GM12878 (cell line): ENCODE results near the gene METTL16. TPM values are rescaled to one million over a fixed set of nuclear protein-coding genes. Genes with fewer than 3 reads are reported as not detected.

Source experiments
- ATAC-seq: fragments of 200-7000 bp; cut with Tn5 transposase; 3 replicates; pipeline ENCODE4 v1.9.1; 2020; ENCODE audit warnings: mild to moderate bottlenecking, moderate library complexity
- BruUV-seq: library from RNA; stranded (reverse); fragments of 400-500 nt; replicated peaks from 2 replicates; lab custom pipeline; 2021; lab: Mats Ljungman, UMichigan
- CTCF ChIA-PET: fragments of 300-600 bp; sonication (Branson Sonifier 250); formaldehyde crosslinking; extraction: SDS; loops from one replicate; lab custom pipeline; 2021; ENCODE audit warnings: inconsistent platforms; lab: Yijun Ruan, JAX
- POLR2A ChIA-PET: fragments of 350-600 bp; formaldehyde crosslinking; extraction: SDS; loops from one replicate; lab custom pipeline; 2021; ENCODE audit warnings: inconsistent platforms; lab: Charles Lee
- RAD21 ChIA-PET: fragments of 300-600 bp; sonication (Branson Sonifier 250); formaldehyde crosslinking; loops from one replicate; lab custom pipeline; 2023; ENCODE audit warnings: antibody characterized with exemption; ENCODE audit not compliant: unreplicated experiment; lab: Charles Lee
- SMC1A ChIA-PET: fragments of 300-600 bp; sonication (Branson Sonifier 250); formaldehyde crosslinking; loops from one replicate; lab custom pipeline; 2023; ENCODE audit not compliant: unreplicated experiment, uncharacterized antibody; lab: Charles Lee
- DNase-seq: peaks from one replicate; pipeline ENCODE4 v3.0.0-alpha.2; 2011; ENCODE audit warnings: low read depth, low spot score
- FAIRE-seq: peaks from 3 replicates; lab custom pipeline; 2011; peaks lifted over from hg19 to GRCh38; lab: Jason Lieb, UNC
- H2AFZ ChIP-seq: 2 replicates; pipeline ENCODE4 v1.6.0; 2011; ENCODE audit warnings: low read depth, low read length, control low read depth; ENCODE audit not compliant: control insufficient read depth
- H3K27ac ChIP-seq: 2 replicates; pipeline ENCODE4 v1.5.1; 2011; ENCODE audit warnings: control low read depth; ENCODE audit not compliant: control insufficient read depth, insufficient read depth
- H3K27me3 ChIP-seq, 2 experiments: replicated peaks in 1 of 2; 2 replicates each; pipeline versions ENCODE4 v1.6.0 to v1.6.1; 2011; ENCODE audit warnings: low read length in 1 of 2; ENCODE audit not compliant: control insufficient read depth in 2 of 2, insufficient read depth in 2 of 2
- H3K36me3 ChIP-seq, 2 experiments: 2 replicates each; pipeline ENCODE4 v1.5.1; 2011; ENCODE audit warnings: low read length in 1 of 2; ENCODE audit not compliant: control insufficient read depth in 2 of 2, insufficient read depth in 2 of 2
- H3K4me1 ChIP-seq: 2 replicates; pipeline ENCODE4 v1.6.1; 2011; ENCODE audit warnings: mild to moderate bottlenecking, low read length, moderate library complexity, mixed read lengths; ENCODE audit not compliant: control insufficient read depth, insufficient read depth
- H3K4me2 ChIP-seq: 2 replicates; pipeline ENCODE4 v1.6.0; 2011; ENCODE audit warnings: control low read depth; ENCODE audit not compliant: control insufficient read depth, insufficient read depth
- H3K4me3 ChIP-seq: fragments of 200-600 bp; sonication (generic); 2 replicates; pipeline ENCODE4 v1.5.1; 2016
- H3K79me2 ChIP-seq: 2 replicates; pipeline ENCODE4 v1.6.0; 2011; ENCODE audit warnings: low read length; ENCODE audit not compliant: control insufficient read depth, insufficient read depth
- H3K9ac ChIP-seq: 2 replicates; pipeline ENCODE4 v1.8.0; 2011; ENCODE audit warnings: low read length, control low read depth, mixed read lengths; ENCODE audit not compliant: control insufficient read depth, insufficient read depth
- H3K9me3 ChIP-seq: replicated peaks from 3 replicates; pipeline ENCODE4 v1.5.1; 2011; ENCODE audit warnings: mild to moderate bottlenecking, low read length; ENCODE audit not compliant: control insufficient read depth, insufficient read depth
- H4K20me1 ChIP-seq: 2 replicates; pipeline ENCODE4 v1.6.0; 2011; ENCODE audit not compliant: control insufficient read depth, insufficient read depth
- CHD4 ChIP-seq: fragments of 200-600 bp; sonication (generic); IDR thresholded peaks from 2 replicates; pipeline ENCODE4 v1.6.1; 2016; ENCODE audit warnings: mild to moderate bottlenecking
- EZH2 ChIP-seq: IDR thresholded peaks from 2 replicates; pipeline ENCODE4 v1.6.1; 2012; ENCODE audit warnings: low read depth, mild to moderate bottlenecking, control low read depth, inconsistent platforms, low read length, borderline replicate concordance; ENCODE audit not compliant: control insufficient read depth
- GATAD2B ChIP-seq: fragments of 450-650 bp; conservative IDR thresholded peaks from 2 replicates; pipeline ENCODE4 v1.6.1; 2017; ENCODE audit warnings: low read depth, mild to moderate bottlenecking, moderate library complexity
- KDM1A ChIP-seq: fragments of 200-600 bp; sonication (generic); IDR thresholded peaks from 2 replicates; pipeline ENCODE4 v1.6.1; 2016; ENCODE audit warnings: borderline replicate concordance
- MEF2B ChIP-seq: fragments of 450-650 bp; IDR thresholded peaks from 2 replicates; pipeline ENCODE4 v1.6.1; 2018; ENCODE audit warnings: mild to moderate bottlenecking, moderate library complexity; ENCODE audit not compliant: partially characterized antibody, poor library complexity, severe bottlenecking
- NR2C1 ChIP-seq: fragments of 450-650 bp; IDR thresholded peaks from 2 replicates; pipeline ENCODE4 v1.6.1; 2017; ENCODE audit warnings: antibody characterized with exemption, mild to moderate bottlenecking, moderate library complexity
- SMAD5 ChIP-seq: IDR thresholded peaks from 2 replicates; pipeline ENCODE4 v1.6.1; 2016; ENCODE audit warnings: antibody characterized with exemption, low read depth
- TBL1XR1 ChIP-seq: IDR thresholded peaks from 2 replicates; pipeline ENCODE4 v1.6.1; 2012; ENCODE audit warnings: low read depth, low read length, improper control_type of control experiment
- ZNF217 ChIP-seq: fragments of 450-650 bp; IDR thresholded peaks from 2 replicates; pipeline ENCODE4 v1.6.1; 2017; ENCODE audit warnings: antibody characterized with exemption, mild to moderate bottlenecking
- ZNF24 ChIP-seq: fragments of 450-650 bp; IDR thresholded peaks from 2 replicates; pipeline ENCODE4 v1.6.1; 2017; ENCODE audit warnings: antibody characterized with exemption, mild to moderate bottlenecking
- ZNF687 ChIP-seq: fragments of 450-650 bp; IDR thresholded peaks from 2 replicates; pipeline ENCODE4 v1.6.1; 2017; ENCODE audit warnings: mild to moderate bottlenecking, moderate library complexity
- WGBS: methylation state at CpG from one replicate; pipeline ENCODE4 v1.1.6; 2016; ENCODE audit warnings: low lambda C conversion rate; ENCODE audit not compliant: insufficient replicate concordance, insufficient coverage; ENCODE audit errors: missing lambda C conversion rate; 5-methylcytosine and 5-hydroxymethylcytosine counted together
- in situ Hi-C: fragments of 300-500 bp; cut with MboI; formaldehyde crosslinking; loops from 9 replicates; pipeline ENCODE4 v1.14.3; 2018; ENCODE audit warnings: mixed read lengths
- intact Hi-C: fragments of 100-400 bp; cut with micrococcal nuclease; formaldehyde crosslinking; loops from one replicate; pipeline ENCODE4 v1.14.2; 2022; ENCODE audit not compliant: unreplicated experiment
- polyA plus RNA-seq, 11 experiments: library from polyadenylated mRNA; depleted of rRNA in 4 of 11; unstranded in 6 of 11; stranded (reverse) in 5 of 11; fragments of >200 nt; fragmentation: Nextera tagmentation in 4 of 11; fragmentation: Illumina TruSeq in 1 of 11; extraction: Ambion mirVana in 4 of 11; extraction: Trizol in 1 of 11; gene quantifications; 1 replicate in 1 of 11; 2 replicates in 10 of 11; pipeline versions ENCODE4 v1.2.1 to v1.2.3, GENCODE V29; 2011 to 2016; ENCODE audit warnings: inconsistent platforms in 2 of 11, missing spikeins in 2 of 11, low read depth in 1 of 11
- total RNA-seq, 4 experiments: library from RNA; depleted of rRNA in 3 of 4; stranded (reverse); fragments of >200 nt in 3 of 4; fragmentation: Illumina TruSeq in 1 of 4; extraction: Trizol in 1 of 4; gene quantifications; 2 replicates each; pipeline versions ENCODE4 v1.2.1 to v1.2.3, GENCODE V29; 2013 to 2021
- TF ChIP-seq, protein P1 (sequence below): fragments of 450-650 bp; IDR thresholded peaks from 2 replicates; pipeline ENCODE4 v1.6.1; 2017; ENCODE audit warnings: antibody characterized with exemption, mild to moderate bottlenecking, moderate library complexity
- TF ChIP-seq, protein P2 (sequence below): IDR thresholded peaks from 2 replicates; pipeline ENCODE4 v1.6.1; 2011; ENCODE audit warnings: low read depth, mild to moderate bottlenecking, low read length, moderate library complexity, borderline replicate concordance; ENCODE audit errors: extremely low read depth

The METTL16 gene
- total and polyA plus RNA-seq, 10 of the 15 experiments (the other 5 are each of a cell fraction or from before 2014, with no cell fraction given), result 15.6 to 34.3 (median 23.7) TPM

GRCh38 chr17:2380950-2381649 lies 130.6 kb downstream of the METTL16 start (continued):
- TF ChIP-seq, protein P1, sequence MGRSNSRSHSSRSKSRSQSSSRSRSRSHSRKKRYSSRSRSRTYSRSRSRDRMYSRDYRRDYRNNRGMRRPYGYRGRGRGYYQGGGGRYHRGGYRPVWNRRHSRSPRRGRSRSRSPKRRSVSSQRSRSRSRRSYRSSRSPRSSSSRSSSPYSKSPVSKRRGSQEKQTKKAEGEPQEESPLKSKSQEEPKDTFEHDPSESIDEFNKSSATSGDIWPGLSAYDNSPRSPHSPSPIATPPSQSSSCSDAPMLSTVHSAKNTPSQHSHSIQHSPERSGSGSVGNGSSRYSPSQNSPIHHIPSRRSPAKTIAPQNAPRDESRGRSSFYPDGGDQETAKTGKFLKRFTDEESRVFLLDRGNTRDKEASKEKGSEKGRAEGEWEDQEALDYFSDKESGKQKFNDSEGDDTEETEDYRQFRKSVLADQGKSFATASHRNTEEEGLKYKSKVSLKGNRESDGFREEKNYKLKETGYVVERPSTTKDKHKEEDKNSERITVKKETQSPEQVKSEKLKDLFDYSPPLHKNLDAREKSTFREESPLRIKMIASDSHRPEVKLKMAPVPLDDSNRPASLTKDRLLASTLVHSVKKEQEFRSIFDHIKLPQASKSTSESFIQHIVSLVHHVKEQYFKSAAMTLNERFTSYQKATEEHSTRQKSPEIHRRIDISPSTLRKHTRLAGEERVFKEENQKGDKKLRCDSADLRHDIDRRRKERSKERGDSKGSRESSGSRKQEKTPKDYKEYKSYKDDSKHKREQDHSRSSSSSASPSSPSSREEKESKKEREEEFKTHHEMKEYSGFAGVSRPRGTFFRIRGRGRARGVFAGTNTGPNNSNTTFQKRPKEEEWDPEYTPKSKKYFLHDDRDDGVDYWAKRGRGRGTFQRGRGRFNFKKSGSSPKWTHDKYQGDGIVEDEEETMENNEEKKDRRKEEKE, result no peak
- no peak for TF ChIP-seq MEF2B

- Histone ChIP-seq H3K27ac (no peak overlapping the region), H3K4me1 (no peaks in the 10 kb centered on the region), H3K36me3 (no peaks in the 10 kb centered on the region; a peak in 3 of 4 replicates), H3K79me2 (no peaks in the 10 kb centered on the region), H3K9me3 (no peaks in the 10 kb centered on the region), H3K27me3 (no peaks in the 10 kb centered on the region), H2AFZ (no peak overlapping the region), H3K4me2 (no peak overlapping the region), H3K4me3 (no peak overlapping the region), H3K9ac (no peak overlapping the region), H4K20me1 (no peaks in the 10 kb centered on the region)
- ChIA-PET RAD21 (interaction anchor here (7.5 kb wide), 1 partner anchor 35 kb away, joined by 376 read pairs; no protein-coding TSS in a partner anchor), SMC1A (interaction anchor here (0.6 to 10.7 kb wide), 3 partner anchors 23 to 75 kb away, joined by 3 to 364 read pairs (median 35); no protein-coding TSS in a partner anchor), POLR2A (no interaction called here), CTCF (interaction anchor here (4.7 to 12.3 kb wide), 2 partner anchors 23 to 35 kb away, joined by 105 to 597 read pairs; partner anchors contain the start of gene MNT)
- no peak for ATAC-seq
- no peak for FAIRE-seq
- in situ Hi-C loops, result no loop called here
- WGBS, result 83% methylated on average over 15 of the region's 16 CpGs
- TSS peak; percentile 71 for BruUV-seq
- DNase-seq, result no peak
- intact Hi-C loops, result no loop called here
- TF ChIP-seq KDM1A (no peak), GATAD2B (no peak), EZH2 (no peak), SMAD5 (no peak), ZNF24 (no peak), ZNF217 (no peak), ZNF687 (no peak), NR2C1 (no peak), TBL1XR1 (no peak), CHD4 (no peak)
- TF ChIP-seq, protein P2, sequence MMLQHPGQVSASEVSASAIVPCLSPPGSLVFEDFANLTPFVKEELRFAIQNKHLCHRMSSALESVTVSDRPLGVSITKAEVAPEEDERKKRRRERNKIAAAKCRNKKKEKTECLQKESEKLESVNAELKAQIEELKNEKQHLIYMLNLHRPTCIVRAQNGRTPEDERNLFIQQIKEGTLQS, result no peak
Observed at GRCh38 chr17:2380226-2380922, 131.3 kb downstream of the METTL16 start.
